Trophoblast cell (in vitro differentiated cells and primary cell): ENCODE measurements around the gene AZGP1.
"Not testable (repeated sequence)": the region's sequence is repeated elsewhere in the genome, so short reads cannot be mapped to it uniquely, and the experiment has no call there.

Source experiments
- DNase-seq, 2 donors: peaks; one replicate each; pipeline ENCODE4 v3.0.0-alpha.2; 2016
- H2AFZ ChIP-seq: 2 replicates; pipeline ENCODE4 v1.6.1; 2013; ENCODE audit warnings: low read length, moderate library complexity, mild to moderate bottlenecking; ENCODE audit not compliant: insufficient read depth, poor library complexity
- H2AK5ac ChIP-seq: 2 replicates; pipeline ENCODE4 v1.6.1; 2013; ENCODE audit warnings: mild to moderate bottlenecking, low read length
- H2BK120ac ChIP-seq: 2 replicates; pipeline ENCODE4 v1.6.1; 2013; ENCODE audit warnings: low read length, mild to moderate bottlenecking, moderate library complexity; ENCODE audit not compliant: insufficient read depth, poor library complexity
- H2BK12ac ChIP-seq: 2 replicates; pipeline ENCODE4 v1.6.1; 2013; ENCODE audit warnings: mild to moderate bottlenecking, low read length, moderate library complexity
- H2BK5ac ChIP-seq: 2 replicates; pipeline ENCODE4 v1.6.1; 2013; ENCODE audit warnings: low read length, low read depth, moderate library complexity, mild to moderate bottlenecking; ENCODE audit not compliant: poor library complexity
- H3K14ac ChIP-seq: 2 replicates; pipeline ENCODE4 v1.6.1; 2013; ENCODE audit warnings: mild to moderate bottlenecking, low read length
- H3K18ac ChIP-seq: 2 replicates; pipeline ENCODE4 v1.6.1; 2013; ENCODE audit warnings: mild to moderate bottlenecking, low read length
- H3K23ac ChIP-seq: 2 replicates; pipeline ENCODE4 v1.6.1; 2013; ENCODE audit warnings: low read length
- H3K27ac ChIP-seq: 2 replicates; pipeline ENCODE4 v1.5.1; 2013; ENCODE audit warnings: low read depth, mild to moderate bottlenecking, inconsistent platforms, low read length, moderate library complexity
- H3K27me3 ChIP-seq: 2 replicates; pipeline ENCODE4 v1.6.1; 2013; ENCODE audit warnings: inconsistent platforms, mild to moderate bottlenecking, low read length, moderate library complexity; ENCODE audit not compliant: insufficient read depth
- H3K36me3 ChIP-seq, 2 experiments: 1 replicate in 1 of 2; 2 replicates in 1 of 2; pipeline ENCODE4 v1.6.1; 2013; ENCODE audit warnings: low read length in 2 of 2, mild to moderate bottlenecking in 2 of 2, moderate library complexity in 1 of 2; ENCODE audit not compliant: insufficient read depth in 2 of 2, control insufficient read depth in 1 of 2
- H3K4ac ChIP-seq: 2 replicates; pipeline ENCODE4 v1.6.1; 2013; ENCODE audit warnings: low read depth, mild to moderate bottlenecking, low read length, moderate library complexity
- H3K4me1 ChIP-seq, 2 experiments: 1 replicate in 1 of 2; 2 replicates in 1 of 2; pipeline ENCODE4 v1.6.1; 2013; ENCODE audit warnings: low read length in 2 of 2, mild to moderate bottlenecking in 2 of 2, moderate library complexity in 1 of 2; ENCODE audit not compliant: insufficient read depth in 2 of 2, control insufficient read depth in 1 of 2
- H3K4me2 ChIP-seq: 2 replicates; pipeline ENCODE4 v1.6.1; 2013; ENCODE audit warnings: inconsistent platforms, mild to moderate bottlenecking, low read length, moderate library complexity
- H3K4me3 ChIP-seq: 2 replicates; pipeline ENCODE4 v1.5.1; 2013; ENCODE audit warnings: mild to moderate bottlenecking, low read depth, low read length, inconsistent platforms
- H3K79me1 ChIP-seq: one replicate; pipeline ENCODE4 v1.6.1; 2013; ENCODE audit warnings: low read length
- H3K79me2 ChIP-seq: 2 replicates; pipeline ENCODE4 v1.6.1; 2013; ENCODE audit warnings: low read length, mild to moderate bottlenecking; ENCODE audit not compliant: control insufficient read depth, insufficient read depth, poor library complexity
- H3K9ac ChIP-seq: 2 replicates; pipeline ENCODE4 v1.6.1; 2013; ENCODE audit warnings: mild to moderate bottlenecking, low read length
- H3K9me3 ChIP-seq: 2 replicates; pipeline ENCODE4 v1.6.1; 2013; ENCODE audit warnings: low read depth, mild to moderate bottlenecking, control low read depth, inconsistent platforms, low read length; ENCODE audit not compliant: insufficient read depth
- H4K12ac ChIP-seq: 2 replicates; pipeline ENCODE4 v1.6.1; 2013; ENCODE audit warnings: low read depth, mild to moderate bottlenecking, low read length, moderate library complexity
- H4K8ac ChIP-seq: 2 replicates; pipeline ENCODE4 v1.6.1; 2013; ENCODE audit warnings: low read depth, mild to moderate bottlenecking, low read length, moderate library complexity
- H4K91ac ChIP-seq: one replicate; pipeline ENCODE4 v1.6.1; 2013; ENCODE audit warnings: low read depth, mild to moderate bottlenecking, low read length, moderate library complexity
- WGBS: extraction: QIAGEN DNeasy Blood & Tissue Kit; methylation state at CpG from one replicate; pipeline ENCODE4 v1.1.7; 2013; ENCODE audit warnings: missing lambda C conversion rate; ENCODE audit not compliant: insufficient read length, insufficient coverage; ENCODE audit errors: extremely low coverage; 5-methylcytosine and 5-hydroxymethylcytosine counted together

Gene AZGP1

GRCh38 chr7:99953649-99954048 is 22.2 kb downstream of the AZGP1 start:
- no peak overlapping the region for H3K18ac ChIP-seq
- H3K14ac ChIP-seq, result no peak overlapping the region
- H3K9me3 ChIP-seq, result peaks cover 8% of the 10 kb centered on the region
- H3K79me1 ChIP-seq, result no peaks in the 10 kb centered on the region
- H2BK12ac ChIP-seq, result no peak overlapping the region
- H2BK120ac ChIP-seq, result no peak overlapping the region
- H4K12ac ChIP-seq, result no peak overlapping the region
- no peak overlapping the region for H3K27ac ChIP-seq
- no peak overlapping the region for H3K4ac ChIP-seq
- no peak overlapping the region for H3K9ac ChIP-seq
- no peak for DNase-seq
- no peaks in the 10 kb centered on the region for H3K36me3 ChIP-seq
- WGBS, result no CpG with 5 or more reads among the region's 3 CpGs
- H3K27me3 ChIP-seq, result no peaks in the 10 kb centered on the region
- no peak overlapping the region for H4K8ac ChIP-seq
- H2AK5ac ChIP-seq, result no peak overlapping the region
- H2BK5ac ChIP-seq, result no peak overlapping the region
- no peaks in the 10 kb centered on the region for H3K79me2 ChIP-seq
- no peak overlapping the region for H2AFZ ChIP-seq
- no peaks in the 10 kb centered on the region for H3K4me1 ChIP-seq
- no peak overlapping the region for H3K4me2 ChIP-seq
- no peak overlapping the region for H3K4me3 ChIP-seq
- no peak overlapping the region for H4K91ac ChIP-seq
- H3K23ac ChIP-seq, result no peak overlapping the region

- H4K12ac ChIP-seq, H4K91ac ChIP-seq, H2AFZ ChIP-seq, H3K4me1 ChIP-seq, H3K4me3 ChIP-seq, H2BK5ac ChIP-seq, H2BK120ac ChIP-seq, H3K14ac ChIP-seq, H3K4ac ChIP-seq, H3K9me3 ChIP-seq, H3K36me3 ChIP-seq, H3K23ac ChIP-seq, H4K8ac ChIP-seq, H3K27ac ChIP-seq, H2AK5ac ChIP-seq, DNase-seq, H3K9ac ChIP-seq, H3K79me1 ChIP-seq, H3K79me2 ChIP-seq, H3K4me2 ChIP-seq, H3K18ac ChIP-seq, H2BK12ac ChIP-seq, H3K27me3 ChIP-seq: not testable (repeated sequence)
- no CpG with 5 or more reads among the region's 4 CpGs for WGBS
These were observed 23.2 kb downstream of the AZGP1 start for GRCh38 chr7:99952649-99953048.

- not testable (repeated sequence) for H4K8ac ChIP-seq, H3K27ac ChIP-seq
These were observed 25.0 kb downstream of the AZGP1 start for GRCh38 chr7:99950819-99951218.

GRCh38 chr7:99949645-99950228 is 26.1 kb downstream of the AZGP1 start:
- H3K79me1 ChIP-seq, result no peaks in the 10 kb centered on the region
- H4K12ac ChIP-seq, result no peak overlapping the region
- no peak overlapping the region for H3K18ac ChIP-seq
- H2BK12ac ChIP-seq, result no peak overlapping the region
- H3K4me1 ChIP-seq, result no peaks in the 10 kb centered on the region
- H3K4me3 ChIP-seq, result no peak overlapping the region
- no peak overlapping the region for H4K8ac ChIP-seq
- H2BK5ac ChIP-seq, result no peak overlapping the region
- DNase-seq, result no peak
- H3K14ac ChIP-seq, result no peak overlapping the region
- H3K27ac ChIP-seq, result no peak overlapping the region
- WGBS, result no CpG with 5 or more reads among the region's 3 CpGs
- peaks cover 8% of the 10 kb centered on the region for H3K9me3 ChIP-seq
- no peak overlapping the region for H3K23ac ChIP-seq
- H2AK5ac ChIP-seq, result no peak overlapping the region
- no peak overlapping the region for H2AFZ ChIP-seq
- no peak overlapping the region for H3K4ac ChIP-seq
- no peaks in the 10 kb centered on the region for H3K79me2 ChIP-seq
- no peaks in the 10 kb centered on the region for H3K27me3 ChIP-seq
- no peak overlapping the region for H2BK120ac ChIP-seq
- no peak overlapping the region for H3K9ac ChIP-seq
- no peak overlapping the region for H4K91ac ChIP-seq
- H3K4me2 ChIP-seq, result no peak overlapping the region
- no peaks in the 10 kb centered on the region for H3K36me3 ChIP-seq

More at GRCh38 chr7:99950819-99951218, 25.0 kb downstream of the AZGP1 start:
- H3K79me2 ChIP-seq, H3K9me3 ChIP-seq, H2AFZ ChIP-seq, H2BK120ac ChIP-seq, H3K18ac ChIP-seq, DNase-seq, H2BK5ac ChIP-seq, H3K4ac ChIP-seq, H3K4me2 ChIP-seq, H3K23ac ChIP-seq, H3K79me1 ChIP-seq, H2BK12ac ChIP-seq, H2AK5ac ChIP-seq, H3K4me1 ChIP-seq, H3K36me3 ChIP-seq, H3K14ac ChIP-seq, H3K9ac ChIP-seq, H4K91ac ChIP-seq, H3K4me3 ChIP-seq, H3K27me3 ChIP-seq, H4K12ac ChIP-seq: not testable (repeated sequence)
- no CpG with 5 or more reads among the region's 6 CpGs for WGBS
